Stimulated activated effector memory CD8-positive, alpha-beta T cell treated with anti-CD3 and anti-CD28 coated beads, Interleukin-12 subunit alpha, Interleukin-12 subunit beta, amount 100 ng/mL, for 72 hours (primary cell): ENCODE results near the gene MFAP3L.

Source experiments
- ATAC-seq: fragments of 150-1000 bp; cut with Tn5 transposase; 2 replicates; pipeline ENCODE4 v1.10.0; 2021
- DNase-seq, 2 donors: peaks; one replicate each; pipeline ENCODE4 v3.0.0; 2021 to 2022; ENCODE audit warnings: low spot score in 2 of 2
- H3K27ac Mint-ChIP-seq: one replicate; pipeline ENCODE4 v1.8.0; 2022; ENCODE audit warnings: mild to moderate bottlenecking, mixed read lengths
- H3K36me3 Mint-ChIP-seq: one replicate; pipeline ENCODE4 v1.8.0; 2022; ENCODE audit warnings: mild to moderate bottlenecking, mixed read lengths
- H3K4me1 Mint-ChIP-seq: one replicate; pipeline ENCODE4 v1.8.0; 2022; ENCODE audit warnings: mixed read lengths
- H3K4me3 Mint-ChIP-seq: one replicate; pipeline ENCODE4 v1.8.0; 2022; ENCODE audit warnings: mild to moderate bottlenecking, mixed read lengths
- H3K9me3 Mint-ChIP-seq: one replicate; pipeline ENCODE4 v1.8.0; 2022; ENCODE audit warnings: mixed read lengths

Gene MFAP3L

DNA sequence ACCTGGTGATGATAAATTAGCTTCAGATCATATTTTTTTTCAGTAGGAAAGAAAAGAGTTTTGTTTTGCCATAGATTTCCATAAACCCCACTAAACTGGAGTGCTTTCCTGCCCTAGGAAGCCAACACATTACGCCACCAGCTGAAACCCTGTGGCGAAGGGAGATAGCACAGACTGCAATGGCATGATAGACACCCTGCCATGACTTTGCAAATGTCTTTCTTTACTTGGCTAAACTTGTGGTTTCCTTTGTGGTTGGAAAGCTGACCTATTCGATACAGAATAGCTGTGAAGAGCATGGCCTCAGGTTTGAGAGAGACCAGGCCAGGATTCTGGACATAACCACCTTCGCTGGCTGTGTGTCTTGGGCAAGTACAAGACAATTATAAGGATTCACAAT is 19.1 kb downstream of the MFAP3L start:
- Mint-ChIP-seq H3K9me3 (no peaks in the 10 kb centered on the region), H3K36me3 (no peaks in the 10 kb centered on the region), H3K27ac (no peak overlapping the region), H3K4me1 (no peaks in the 10 kb centered on the region), H3K4me3 (no peak overlapping the region)
- DNase-seq (no peak), ATAC-seq (no peak)

DNA sequence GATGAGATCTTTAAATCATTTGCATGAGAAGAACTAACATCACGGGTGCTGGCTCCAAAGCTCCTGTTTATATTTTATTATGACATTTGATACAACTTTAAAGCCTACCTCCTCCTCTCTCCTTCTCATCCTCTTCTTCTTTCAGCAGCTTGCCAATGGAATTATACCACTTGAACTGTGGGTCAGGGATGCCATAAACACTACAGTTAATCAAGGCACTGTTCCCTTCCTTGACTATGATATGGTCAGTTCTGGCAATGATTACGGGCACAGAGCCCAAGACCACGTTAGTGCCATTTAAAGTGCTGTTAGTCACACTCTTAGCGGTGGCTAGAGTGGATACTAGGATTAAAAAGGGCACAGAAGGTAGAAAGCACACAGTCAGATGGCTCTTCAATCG is 20.7 kb downstream of the MFAP3L start:
- no peaks in the 10 kb centered on the region for H3K36me3 Mint-ChIP-seq
- DNase-seq (no peak), ATAC-seq (no peak)
- H3K4me3 Mint-ChIP-seq = no peak overlapping the region
- H3K27ac Mint-ChIP-seq = no peak overlapping the region
- no peaks in the 10 kb centered on the region for H3K4me1 Mint-ChIP-seq
- no peaks in the 10 kb centered on the region for H3K9me3 Mint-ChIP-seq

DNA sequence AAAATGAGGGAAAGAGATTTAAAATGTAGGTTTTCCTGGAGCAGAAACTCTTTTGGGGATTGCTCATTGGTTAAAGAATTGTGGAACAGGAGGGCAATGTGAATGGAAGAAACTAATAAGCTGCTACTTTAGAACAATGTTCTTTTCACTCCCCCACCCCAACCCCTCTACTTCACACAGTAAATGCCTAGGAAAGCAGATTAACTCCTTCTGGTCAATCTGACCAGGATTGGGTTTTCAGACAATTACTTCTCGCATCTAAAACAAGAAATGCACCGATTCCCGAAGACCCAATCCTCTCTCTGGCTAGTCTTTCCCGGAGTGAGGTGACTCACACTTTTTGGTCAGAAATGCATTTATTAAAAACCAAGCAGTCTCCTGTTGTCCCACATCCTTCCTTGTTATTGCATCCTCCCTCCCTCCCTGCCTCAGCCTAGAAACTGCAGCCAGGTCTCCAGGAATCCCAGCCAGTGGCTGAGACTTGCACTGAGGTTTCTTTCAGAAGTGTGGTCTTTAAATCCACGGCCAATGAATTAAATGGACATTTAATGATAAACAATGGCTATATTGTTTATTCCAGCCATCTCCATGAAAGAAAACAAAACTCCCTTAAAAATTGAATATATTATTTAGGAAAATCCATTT is 21.4 kb downstream of the MFAP3L start:
- H3K4me3 Mint-ChIP-seq = no peak overlapping the region
- no peaks in the 10 kb centered on the region for H3K36me3 Mint-ChIP-seq
- no peaks in the 10 kb centered on the region for H3K4me1 Mint-ChIP-seq
- H3K9me3 Mint-ChIP-seq = no peaks in the 10 kb centered on the region
- no peak for ATAC-seq
- H3K27ac Mint-ChIP-seq = no peak overlapping the region
- DNase-seq = no peak

DNA sequence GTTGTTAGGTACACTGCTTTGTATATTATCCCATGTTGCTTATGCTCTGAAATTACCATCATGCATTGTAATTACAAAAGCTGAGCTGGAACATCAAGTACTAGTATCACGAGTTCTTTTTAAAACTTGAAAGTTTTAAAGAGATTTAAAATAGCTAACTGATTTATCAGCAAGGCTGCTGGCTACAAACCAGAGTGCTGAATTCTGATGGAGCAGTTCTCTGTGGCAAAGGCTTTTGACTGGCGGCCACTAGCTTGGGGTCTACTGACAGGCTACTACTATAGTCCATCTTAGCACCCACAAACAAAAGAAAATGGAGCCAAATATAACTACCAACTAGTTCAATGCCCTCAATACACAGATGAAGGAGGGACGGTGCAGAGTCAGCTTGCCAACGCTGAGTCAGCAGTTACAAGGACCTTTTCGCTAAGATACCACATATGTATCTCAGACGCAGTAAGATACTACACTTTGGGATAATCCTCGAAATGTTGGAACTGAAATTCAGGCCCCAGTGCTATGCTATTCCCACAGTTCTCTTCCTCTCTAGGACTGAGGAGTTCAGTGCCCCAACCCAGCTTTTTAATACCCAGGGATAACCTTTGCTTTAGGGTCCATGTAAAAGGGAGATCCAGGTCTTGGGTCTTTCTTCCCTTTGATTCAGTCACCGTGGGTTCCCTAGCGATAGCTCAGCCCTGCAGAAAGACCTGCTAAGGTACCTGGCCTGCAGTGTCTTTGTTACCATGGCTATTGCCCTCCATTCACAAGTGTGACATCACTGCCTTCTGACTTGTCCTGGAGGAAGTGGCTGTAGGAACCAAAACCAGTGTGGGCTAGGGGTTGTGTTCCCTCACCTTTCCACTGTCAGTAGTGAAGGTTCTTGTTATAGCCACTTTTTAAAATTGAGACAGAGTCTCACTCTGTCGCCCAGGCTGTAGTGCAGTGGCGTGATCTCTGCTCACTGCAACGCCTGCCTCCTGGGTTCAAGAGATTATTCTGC is 22.8 kb downstream of the MFAP3L start:
- Mint-ChIP-seq H3K36me3 (no peaks in the 10 kb centered on the region), H3K27ac (no peak overlapping the region), H3K4me1 (no peaks in the 10 kb centered on the region), H3K9me3 (no peaks in the 10 kb centered on the region), H3K4me3 (no peak overlapping the region)
- no peak for ATAC-seq
- DNase-seq = no peak

DNA sequence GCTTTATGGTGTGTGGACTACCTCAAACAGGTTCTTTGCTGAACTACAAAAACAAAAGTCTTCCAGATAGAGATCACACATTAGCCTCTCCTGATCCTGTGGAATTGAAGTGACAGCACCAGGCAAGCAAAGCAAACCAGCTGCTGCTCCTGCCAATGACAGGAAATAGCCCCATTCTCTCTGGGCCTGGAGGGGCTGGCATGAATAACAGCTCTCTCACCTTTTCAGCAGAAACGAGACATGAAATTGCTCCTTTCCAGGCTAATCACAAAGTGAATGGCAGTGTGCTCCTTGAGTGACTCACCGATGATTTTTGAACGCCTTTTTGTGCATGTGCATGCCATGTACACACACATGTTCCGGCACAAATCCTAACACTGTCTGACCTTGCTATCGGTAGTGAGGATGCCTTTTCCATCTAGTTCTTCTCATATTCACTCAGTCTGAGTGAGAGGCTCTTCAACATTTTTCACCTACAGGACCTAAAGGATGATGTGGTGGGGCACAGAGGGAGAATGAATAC is 24.4 kb downstream of the MFAP3L start:
- H3K4me1 Mint-ChIP-seq = no peaks in the 10 kb centered on the region
- no peak for ATAC-seq
- H3K9me3 Mint-ChIP-seq = no peaks in the 10 kb centered on the region
- no peak overlapping the region for H3K27ac Mint-ChIP-seq
- no peaks in the 10 kb centered on the region for H3K36me3 Mint-ChIP-seq
- no peak overlapping the region for H3K4me3 Mint-ChIP-seq
- no peak for DNase-seq

DNA sequence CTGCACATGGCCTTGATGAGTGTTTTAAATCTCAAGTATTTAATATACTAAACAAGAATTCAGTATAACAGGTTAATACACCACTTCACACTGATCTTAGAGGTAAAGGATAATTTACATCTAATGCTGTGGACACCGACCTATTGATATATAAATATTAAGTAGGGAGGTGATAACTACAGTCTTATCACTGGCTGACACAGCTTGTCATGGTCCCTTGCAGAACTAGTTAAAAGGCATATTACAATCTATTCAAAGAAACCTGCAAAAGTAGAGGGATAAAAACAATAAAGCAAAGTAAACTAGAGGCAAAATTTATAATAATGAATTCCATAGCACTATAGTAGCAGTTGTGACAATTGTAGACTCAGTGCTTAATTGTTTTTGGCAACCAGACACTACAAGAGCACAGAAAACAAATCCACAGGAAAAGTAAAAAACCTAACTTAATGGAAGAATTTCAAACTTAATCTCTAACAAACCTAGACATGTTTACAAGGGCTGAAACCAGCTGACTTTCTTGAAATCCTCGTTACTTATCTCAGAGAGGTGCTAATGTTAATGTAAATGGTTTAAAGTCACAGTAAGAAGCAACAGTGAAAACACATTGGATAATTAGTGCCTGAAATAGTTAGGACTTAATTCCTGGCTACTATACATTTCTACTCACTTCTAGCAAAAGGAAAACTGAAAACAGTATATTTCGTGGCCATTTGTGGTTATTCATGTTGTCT is 25.0 kb downstream of the MFAP3L start:
- Mint-ChIP-seq H3K9me3 (no peaks in the 10 kb centered on the region), H3K4me1 (no peaks in the 10 kb centered on the region), H3K36me3 (no peaks in the 10 kb centered on the region), H3K27ac (no peak overlapping the region), H3K4me3 (no peak overlapping the region)
- no peak for ATAC-seq
- no peak for DNase-seq

DNA sequence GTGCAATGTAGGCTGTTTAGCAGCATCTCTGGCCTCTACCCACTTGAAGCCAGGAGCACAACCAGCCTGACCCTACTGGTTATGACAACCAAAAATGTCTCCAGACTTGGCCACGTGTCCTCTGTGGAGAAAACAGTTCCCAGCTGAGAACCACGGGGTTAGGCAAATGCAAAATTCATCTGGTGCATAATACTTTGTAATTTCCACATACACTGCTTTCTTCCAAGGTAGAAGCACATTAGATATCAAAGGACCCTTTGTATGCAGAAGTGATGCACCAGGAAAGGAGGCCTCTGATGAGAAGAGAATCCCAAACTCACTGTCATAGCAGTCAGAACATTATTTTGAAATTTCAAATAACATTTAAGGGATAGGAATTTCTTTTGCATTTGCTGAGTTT is 26.3 kb downstream of the MFAP3L start:
- H3K36me3 Mint-ChIP-seq = no peaks in the 10 kb centered on the region
- H3K27ac Mint-ChIP-seq = no peak overlapping the region
- no peak for DNase-seq
- H3K4me1 Mint-ChIP-seq = no peaks in the 10 kb centered on the region
- no peak overlapping the region for H3K4me3 Mint-ChIP-seq
- no peaks in the 10 kb centered on the region for H3K9me3 Mint-ChIP-seq
- no peak for ATAC-seq

DNA sequence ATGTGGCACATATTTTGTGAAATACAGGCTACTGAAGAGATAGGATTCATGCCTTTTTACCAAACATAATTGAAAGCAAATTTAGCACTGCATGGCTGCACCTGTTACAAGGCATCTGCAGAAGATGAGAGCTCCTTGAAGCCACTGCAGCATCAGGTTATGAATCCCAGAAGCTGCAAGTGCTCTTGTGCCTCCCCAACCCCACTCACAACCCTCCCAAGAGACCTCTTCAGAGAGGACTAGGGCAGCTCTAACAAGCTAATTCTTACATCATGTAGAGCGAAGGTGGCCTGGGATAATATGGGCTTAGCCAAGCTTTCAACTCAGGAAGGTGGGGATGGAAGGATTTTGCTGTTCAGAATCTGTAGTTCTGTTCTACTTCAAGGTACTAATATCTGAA is 27.2 kb downstream of the MFAP3L start:
- no peaks in the 10 kb centered on the region for H3K9me3 Mint-ChIP-seq
- no peaks in the 10 kb centered on the region for H3K36me3 Mint-ChIP-seq
- no peak for DNase-seq
- H3K27ac Mint-ChIP-seq = no peak overlapping the region
- H3K4me3 Mint-ChIP-seq = no peak overlapping the region
- no peak for ATAC-seq
- H3K4me1 Mint-ChIP-seq = no peaks in the 10 kb centered on the region

DNA sequence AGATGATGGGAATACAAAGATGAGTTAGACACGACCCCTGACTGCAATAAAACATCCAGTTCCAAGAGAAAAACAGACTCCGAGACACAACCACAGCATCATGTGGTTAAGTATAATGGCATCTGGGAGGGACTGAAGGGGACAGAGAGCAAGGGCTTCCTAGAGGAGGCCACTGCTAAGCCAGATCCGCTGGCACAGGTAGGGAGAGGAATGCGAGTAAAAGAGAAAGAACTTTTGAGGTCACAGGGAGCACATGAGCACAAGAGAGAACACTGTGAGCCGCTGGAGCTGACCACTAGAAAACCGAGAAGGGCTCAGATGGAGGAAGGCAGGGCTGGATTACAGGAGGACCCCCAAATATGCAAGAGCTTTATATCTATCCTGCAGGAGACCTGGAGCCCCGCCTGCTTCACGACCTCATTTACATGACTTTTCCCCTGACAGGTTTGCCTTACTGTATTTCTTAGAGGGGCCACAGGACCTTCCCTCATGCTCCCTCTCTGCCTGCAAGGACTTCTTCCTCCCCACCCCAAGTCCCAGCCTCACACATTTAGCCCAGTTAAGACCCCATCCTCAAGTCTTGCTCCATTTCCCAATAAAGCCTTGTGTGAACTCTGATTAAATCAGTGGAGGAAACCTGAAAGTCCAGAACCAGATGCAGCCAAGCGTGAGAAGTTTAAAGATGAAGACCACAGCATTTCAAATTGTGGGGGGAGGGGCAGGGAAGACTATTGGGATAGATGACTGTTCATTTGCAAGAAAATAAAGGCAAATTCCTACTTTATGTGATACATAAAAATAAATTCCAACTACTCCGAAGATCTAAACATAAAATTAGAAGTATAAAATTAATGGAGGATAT is 29.6 kb downstream of the MFAP3L start:
- Mint-ChIP-seq H3K36me3 (no peaks in the 10 kb centered on the region), H3K27ac (no peak overlapping the region), H3K4me3 (no peak overlapping the region), H3K4me1 (no peaks in the 10 kb centered on the region), H3K9me3 (no peaks in the 10 kb centered on the region)
- DNase-seq (no peak), ATAC-seq (no peak)

DNA sequence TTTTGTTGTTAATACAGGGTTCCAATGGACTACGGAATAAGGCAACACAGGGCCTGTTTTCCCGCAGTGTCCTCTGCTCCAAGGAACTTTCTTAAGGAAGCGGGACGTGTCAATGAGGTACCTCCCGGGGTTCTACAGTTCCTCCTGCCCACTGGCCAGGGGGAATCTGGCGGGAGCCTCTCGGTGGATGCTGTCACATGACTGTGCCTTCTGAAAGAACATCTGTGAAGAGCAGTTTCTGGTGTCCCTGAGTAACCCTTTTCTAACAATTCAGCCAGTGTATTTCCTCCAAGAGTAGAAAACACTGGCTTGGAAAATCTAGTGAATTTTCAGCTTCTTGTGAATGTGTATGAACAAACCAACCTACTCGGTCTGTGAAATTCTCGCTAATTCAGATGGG is 32.7 kb downstream of the MFAP3L start:
- Mint-ChIP-seq H3K4me3 (no peak overlapping the region), H3K4me1 (peaks cover under 1% of the 10 kb centered on the region), H3K36me3 (no peaks in the 10 kb centered on the region), H3K27ac (no peak overlapping the region), H3K9me3 (no peaks in the 10 kb centered on the region)
- no peak for DNase-seq
- no peak for ATAC-seq

DNA sequence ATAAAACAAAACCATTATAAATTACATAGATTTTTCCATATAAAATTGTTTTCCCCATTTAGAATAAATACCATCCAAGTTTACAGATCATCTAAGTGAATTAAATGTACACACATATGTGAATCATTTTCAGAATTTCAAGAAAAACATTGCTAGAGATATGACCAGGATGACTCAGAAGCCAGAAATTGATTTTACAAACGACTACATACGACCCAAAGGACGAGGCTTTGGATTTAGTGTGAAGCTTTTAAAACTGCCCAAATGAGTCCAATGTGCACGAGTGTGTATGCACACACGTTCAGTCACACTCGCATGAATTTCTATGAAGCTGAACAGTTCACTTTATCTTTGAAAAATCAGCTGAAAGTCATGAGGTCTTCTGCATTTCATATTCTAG is 37.9 kb downstream of the MFAP3L start:
- DNase-seq = no peak
- peak; percentile 41 for ATAC-seq
- no peaks in the 10 kb centered on the region for H3K36me3 Mint-ChIP-seq
- H3K4me1 Mint-ChIP-seq = peaks cover 4% of the 10 kb centered on the region
- no peaks in the 10 kb centered on the region for H3K9me3 Mint-ChIP-seq
- no peak overlapping the region for H3K27ac Mint-ChIP-seq
- no peak overlapping the region for H3K4me3 Mint-ChIP-seq

DNA sequence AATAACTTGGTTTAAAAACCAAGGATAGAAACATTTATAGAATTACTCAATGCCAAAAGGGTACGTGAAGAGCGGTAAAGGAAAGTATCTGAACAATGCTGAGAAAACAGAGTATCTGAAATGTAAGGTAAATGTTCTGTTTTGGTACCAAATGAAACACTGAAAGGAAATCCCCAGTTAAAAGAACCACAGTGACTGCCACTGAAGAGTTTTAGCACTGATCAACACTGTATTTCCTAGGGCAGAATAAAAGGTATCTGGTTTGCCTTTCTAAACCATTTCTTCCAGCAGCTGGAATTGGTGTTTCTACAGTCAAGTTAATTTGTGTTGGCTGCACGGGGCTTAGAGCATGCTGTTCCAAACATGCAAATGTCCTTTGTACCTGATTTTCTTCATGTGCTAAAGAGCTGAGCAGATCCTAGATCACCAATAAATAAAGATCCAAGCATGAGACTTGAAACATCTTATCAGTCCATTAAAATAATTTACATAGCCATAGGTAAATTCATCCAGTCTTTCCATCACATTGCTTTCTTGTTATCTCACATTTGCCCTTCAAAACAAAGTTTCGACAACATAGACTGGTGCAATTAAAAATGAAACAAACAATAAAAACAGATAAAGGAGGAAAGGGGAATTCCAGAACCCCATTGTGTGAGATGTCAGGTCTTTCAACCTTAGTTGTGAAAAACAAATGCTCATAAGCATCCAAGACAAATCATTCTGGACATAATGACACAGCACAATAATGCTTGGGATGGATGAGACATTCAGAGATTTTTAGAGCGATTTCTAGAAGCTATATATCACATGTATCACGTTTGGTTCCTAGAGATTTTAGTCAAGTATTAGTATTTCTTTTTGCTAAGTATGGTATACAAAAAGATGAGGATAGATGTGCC is 38.6 kb downstream of the MFAP3L start:
- DNase-seq (no peak), ATAC-seq (peak; percentile 81)
- Mint-ChIP-seq H3K27ac (no peak overlapping the region), H3K4me1 (peaks cover 4% of the 10 kb centered on the region), H3K9me3 (no peaks in the 10 kb centered on the region), H3K36me3 (no peaks in the 10 kb centered on the region), H3K4me3 (no peak overlapping the region)

DNA sequence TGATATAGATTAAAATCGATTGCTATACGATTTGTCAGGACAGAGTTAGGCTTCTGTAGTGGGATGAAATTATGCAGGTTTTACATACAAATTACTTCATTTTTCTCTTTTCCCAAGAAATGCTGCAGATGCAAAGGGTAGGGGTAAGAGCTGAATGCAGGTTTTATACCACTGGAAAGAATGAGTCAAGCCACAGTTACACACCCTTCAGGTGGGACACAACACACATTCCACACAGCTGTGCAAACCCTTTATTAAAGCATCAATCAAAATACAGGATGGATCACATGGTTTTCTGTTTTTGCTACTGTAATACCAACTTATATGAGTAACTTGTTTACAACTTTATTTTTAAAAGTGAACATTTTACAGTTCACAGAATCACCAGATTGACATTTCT is 39.8 kb downstream of the MFAP3L start:
- Mint-ChIP-seq H3K27ac (no peak overlapping the region), H3K36me3 (no peaks in the 10 kb centered on the region), H3K4me3 (no peak overlapping the region), H3K9me3 (no peaks in the 10 kb centered on the region), H3K4me1 (peaks cover 4% of the 10 kb centered on the region)
- no peak for ATAC-seq
- DNase-seq = no peak

DNA sequence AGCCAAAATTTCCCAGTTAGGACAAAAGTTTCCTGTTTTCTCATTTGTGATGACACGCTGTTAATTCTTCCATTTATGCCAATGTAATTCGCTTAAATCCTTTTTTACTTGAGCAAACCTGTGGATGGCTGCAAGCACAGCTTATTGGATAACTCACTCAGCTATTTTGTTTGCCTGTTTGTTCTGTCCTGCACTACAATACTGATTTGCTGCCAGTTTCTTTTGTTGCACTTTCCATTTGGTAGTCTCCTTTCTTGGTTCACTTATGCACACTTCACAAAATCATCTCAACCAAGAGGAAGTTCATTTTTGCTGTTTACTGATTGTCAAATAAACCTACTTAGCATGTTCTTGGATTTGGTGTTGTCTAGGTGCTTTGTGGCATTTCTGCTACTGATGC is 40.3 kb downstream of the MFAP3L start:
- no peak overlapping the region for H3K4me3 Mint-ChIP-seq
- peaks cover 4% of the 10 kb centered on the region for H3K4me1 Mint-ChIP-seq
- no peaks in the 10 kb centered on the region for H3K36me3 Mint-ChIP-seq
- H3K9me3 Mint-ChIP-seq = no peaks in the 10 kb centered on the region
- H3K27ac Mint-ChIP-seq = no peak overlapping the region
- ATAC-seq (no peak), DNase-seq (no peak)
